K562 (cell line): ENCODE measurements around the gene ACADVL. TPM values are rescaled to one million over a fixed set of nuclear protein-coding genes. Genes with fewer than 3 reads are reported as not detected.

ENCODE experiments used
- DNMT1 ChIP-seq: fragments of 450-650 bp; IDR thresholded peaks from 2 replicates; pipeline ENCODE4 v1.6.1; 2016; ENCODE audit warnings: antibody characterized with exemption, mild to moderate bottlenecking
- MGA ChIP-seq: fragments of 450-650 bp; IDR thresholded peaks from 2 replicates; pipeline ENCODE4 v1.6.1; 2016; ENCODE audit warnings: mild to moderate bottlenecking, moderate library complexity
- MYBL2 ChIP-seq, 2 experiments: fragments of 450-650 bp in 1 of 2; sonication (generic) in 1 of 2; formaldehyde crosslinking in 1 of 2; IDR thresholded peaks; 2 replicates each; pipeline versions ENCODE4 v1.6.1 to v1.8.1; 2017 to 2022; ENCODE audit warnings: borderline replicate concordance in 1 of 2, inconsistent platforms in 1 of 2, low read depth in 1 of 2, mild to moderate bottlenecking in 1 of 2, missing genetic modification reagents in 1 of 2, moderate library complexity in 1 of 2
- RCOR1 ChIP-seq, 2 experiments: IDR thresholded peaks; 2 replicates each; pipeline ENCODE4 v1.6.1; 2012; ENCODE audit warnings: low read depth in 2 of 2, low read length in 2 of 2, borderline replicate concordance in 1 of 2, improper control_type of control experiment in 1 of 2
- ZEB2 ChIP-seq: fragments of 450-650 bp; IDR thresholded peaks from 2 replicates; pipeline ENCODE4 v1.6.1; 2016
- ZNF124 ChIP-seq: sonication (generic); formaldehyde crosslinking; IDR thresholded peaks from 2 replicates; pipeline ENCODE4 v1.8.1; 2022; ENCODE audit warnings: missing genetic modification reagents
- ZNF324 ChIP-seq: fragments of 250-450 bp; sonication (Bioruptor Pico); IDR thresholded peaks from 2 replicates; pipeline ENCODE4 v1.4.0; 2020; ENCODE audit warnings: mild to moderate bottlenecking
- ZNF76 ChIP-seq: fragments of 250-450 bp; sonication (Bioruptor Pico); IDR thresholded peaks from 2 replicates; pipeline ENCODE4 v1.4.0; 2020; ENCODE audit warnings: mild to moderate bottlenecking, moderate library complexity, borderline replicate concordance
- polyA plus RNA-seq, 8 experiments: library from polyadenylated mRNA; depleted of rRNA in 4 of 8; stranded (reverse) in 5 of 8; unstranded in 3 of 8; fragments of >200 nt; fragmentation: Nextera tagmentation in 2 of 8; fragmentation: Illumina TruSeq in 1 of 8; extraction: Ambion mirVana in 2 of 8; extraction: Trizol in 1 of 8; gene quantifications; 2 replicates each; pipeline versions ENCODE4 v1.2.1 to v1.2.3, GENCODE V29; 2011 to 2014; ENCODE audit warnings: inconsistent platforms in 1 of 8, missing spikeins in 1 of 8
- total RNA-seq, 7 experiments: library from RNA; depleted of rRNA in 6 of 7; stranded (reverse); fragments of >200 nt in 6 of 7; fragmentation: Illumina TruSeq in 2 of 7; extraction: Trizol in 2 of 7; gene quantifications; 2 replicates each; pipeline versions ENCODE4 v1.2.1 to v1.2.3, GENCODE V29; 2011 to 2021; ENCODE audit warnings: low replicate concordance in 1 of 7

Gene ACADVL
- total and polyA plus RNA-seq, 9 of the 15 experiments (the other 6 are each of a cell fraction or from before 2014, with no cell fraction given): 25.5 to 449 (median 214) TPM

- TF ChIP-seq MGA (no peak), ZNF124 (CRISPR knock-in tag) (no peak), DNMT1 (no peak), ZNF324 (CRISPR knock-in tag) (no peak), ZEB2 (no peak), RCOR1 (IDR thresholded peaks at IDR 0.05; ENCODE audit: borderline replicate concordance in 1 of 2, low read depth in 2 of 2, low read length in 2 of 2) (no peak), ZNF76 (no peak), MYBL2 (IDR thresholded peaks at IDR 0.05; ENCODE audit: low read depth) (no peak), MYBL2 (CRISPR knock-in tag; IDR thresholded peaks at IDR 0.05; ENCODE audit: borderline replicate concordance) (no peak)
These were observed 32.0 kb downstream of the ACADVL start, which contains the start of gene CTDNEP1 (continued) for GRCh38 chr17:7251661-7252175.
